ENCODE results near the gene FAM168A. TPM values are rescaled to one million over a fixed set of nuclear protein-coding genes. Genes with fewer than 3 reads are reported as not detected.
A peak's percentile ranks its signal among the peaks of the same experiment; 100 is the strongest.

FAM168A gene
- total RNA-seq, 1 experiment from 2014 or later, result 21.1 TPM

- no peaks in the 10 kb centered on the region for H3K27me3 ChIP-seq (ENCODE audit: insufficient read depth, low read length)
- H3K79me2 ChIP-seq (ENCODE audit: insufficient read depth, low read length), result no peaks in the 10 kb centered on the region
Observed at GRCh38 chr11:73537969-73538368, 59.9 kb downstream of the FAM168A start.

More at GRCh38 chr11:73537969-73538368, 59.9 kb downstream of the FAM168A start:
- Histone ChIP-seq H3K4me1 (ENCODE audit: insufficient read depth, low read length) (peaks cover 4% of the 10 kb centered on the region; the same call in 1 of the 2 replicates), H3K4ac (ENCODE audit: low read depth, low read length) (no peak overlapping the region), H3K27ac (ENCODE audit: insufficient read length, low read depth, low read length) (peak overlapping the region; percentile 88), H3K4me2 (ENCODE audit: insufficient read depth, insufficient read length, low read length) (peak overlapping the region; percentile 11), H4K8ac (replicated peaks; ENCODE audit: insufficient read length, low read depth, low read length) (no peak overlapping the region), H3K9me3 (ENCODE audit: control insufficient read depth, low read depth, low read length) (no peaks in the 10 kb centered on the region), H3K14ac (ENCODE audit: insufficient read depth, low read length) (peak overlapping the region; percentile 28; the same call in 1 of the 2 replicates), H2BK15ac (ENCODE audit: low read depth, low read length) (no peak overlapping the region), H2BK12ac (ENCODE audit: insufficient read length, low read depth, low read length) (no peak overlapping the region), H3K9ac (ENCODE audit: extremely low read depth, insufficient read length, low read length) (no peak overlapping the region), H3K56ac (ENCODE audit: insufficient read length, low read depth, low read length) (no peak overlapping the region), H4K20me1 (ENCODE audit: control insufficient read depth, insufficient read depth, insufficient read length) (no peaks in the 10 kb centered on the region), H3K23ac (ENCODE audit: insufficient read length, low read depth, low read length) (no peak overlapping the region), H3T11ph (ENCODE audit: low read length) (peak overlapping the region; percentile 2), H3K18ac (ENCODE audit: insufficient read length, low read depth, low read length) (no peak overlapping the region), H4K5ac (ENCODE audit: insufficient read length, low read depth, low read length) (no peak overlapping the region), H3K23me2 (ENCODE audit: insufficient read length, low read depth, low read length, poor library complexity, severe bottlenecking) (no peaks in the 10 kb centered on the region), H2AK5ac (ENCODE audit: insufficient read length, low read length) (no peak overlapping the region), H2BK20ac (ENCODE audit: low read depth, low read length, poor library complexity, severe bottlenecking) (no peak overlapping the region), H2AFZ (ENCODE audit: low read length) (no peak overlapping the region), H2BK5ac (ENCODE audit: insufficient read length, low read length) (no peak overlapping the region), H3K79me1 (ENCODE audit: insufficient read depth, low read depth, low read length, poor library complexity, severe bottlenecking) (no peaks in the 10 kb centered on the region), H2BK120ac (ENCODE audit: low read depth, low read length, poor library complexity, severe bottlenecking) (no peak overlapping the region), H4K91ac (ENCODE audit: insufficient read length, low read depth, low read length) (no peak overlapping the region)
- no peak overlapping the region for H3K4me3 Mint-ChIP-seq
- peaks cover 0 to 6% (median 2%) of the 10 kb centered on the region in 3 experiments; a peak in 4 of 7 replicates for H3K36me3 Mint-ChIP-seq (ENCODE audit: insufficient read depth in 1 of 3, low read depth in 3 of 3)
- no peaks in the 10 kb centered on the region for H3K9me3 Mint-ChIP-seq
- H3K27ac Mint-ChIP-seq, result peak overlapping the region; percentile 21 to 92 (median 76)
- no peak for DNase-seq
- no peak for TF ChIP-seq CTCF (conservative IDR thresholded peaks at IDR 0.05)
- H3K4me1 Mint-ChIP-seq, result peaks cover 31 to 48% of the 10 kb centered on the region in 2 experiments
- H3K27me3 Mint-ChIP-seq (ENCODE audit: low read depth), result no peaks in the 10 kb centered on the region
